Measurements from ENCODE around the gene CNTN4.
"Not testable (repeated sequence)": the region's sequence is repeated elsewhere in the genome, so short reads cannot be mapped to it uniquely, and the experiment has no call there.

Gene CNTN4

GRCh38 chr3:2526926-2527325 is 428.3 kb downstream of the CNTN4 start:
- no peak for DNase-seq (ENCODE audit: extremely low spot score)
- ChIA-PET POLR2A (no interaction called here), CTCF (no interaction called here)
- TF ChIP-seq FOXA1 (IDR thresholded peaks at IDR 0.05), result no peak
- no peak for TF ChIP-seq HDGF (IDR thresholded peaks at IDR 0.05; ENCODE audit: borderline replicate concordance)
- no peak for TF ChIP-seq SUZ12 (IDR thresholded peaks at IDR 0.05)
- TF ChIP-seq FOXK2 (IDR thresholded peaks at IDR 0.05), result no peak
- no peak for TF ChIP-seq ZNF384 (IDR thresholded peaks at IDR 0.05)
- no peak for TF ChIP-seq SP1 (IDR thresholded peaks at IDR 0.05)
- no peak for TF ChIP-seq PKNOX1 (IDR thresholded peaks at IDR 0.05)
- no peak for TF ChIP-seq CTBP1 (IDR thresholded peaks at IDR 0.05; ENCODE audit: borderline replicate concordance)
- no peak for TF ChIP-seq TARDBP (IDR thresholded peaks at IDR 0.05)
- no peak for TF ChIP-seq FOXM1 (IDR thresholded peaks at IDR 0.05; ENCODE audit: borderline replicate concordance)
- no peak for TF ChIP-seq L3MBTL2 (conservative IDR thresholded peaks at IDR 0.05)
- no peak for TF ChIP-seq ELF4 (IDR thresholded peaks at IDR 0.05)
- TF ChIP-seq LEF1 (IDR thresholded peaks at IDR 0.05; ENCODE audit: borderline replicate concordance), result no peak
- TF ChIP-seq NFRKB (IDR thresholded peaks at IDR 0.05), result no peak
- TF ChIP-seq ARNT (IDR thresholded peaks at IDR 0.05), result no peak
- TF ChIP-seq BHLHE40 (IDR thresholded peaks at IDR 0.05; ENCODE audit: borderline replicate concordance), result no peak

GRCh38 chr3:2527328-2527727 is 428.7 kb downstream of the CNTN4 start:
- DNase-seq (ENCODE audit: extremely low spot score); POLR2A ChIA-PET; CTCF ChIA-PET: not testable (repeated sequence)

GRCh38 chr3:2534767-2535166 is 436.1 kb downstream of the CNTN4 start:
- CTCF ChIA-PET; DNase-seq (ENCODE audit: extremely low spot score); POLR2A ChIA-PET: not testable (repeated sequence)

- no peak for TF ChIP-seq ARNT (IDR thresholded peaks at IDR 0.05)
- TF ChIP-seq L3MBTL2 (conservative IDR thresholded peaks at IDR 0.05), result no peak
- TF ChIP-seq FOXK2 (IDR thresholded peaks at IDR 0.05), result no peak
- TF ChIP-seq SP1 (IDR thresholded peaks at IDR 0.05), result no peak
- no peak for TF ChIP-seq HDGF (IDR thresholded peaks at IDR 0.05; ENCODE audit: borderline replicate concordance)
- TF ChIP-seq FOXM1 (IDR thresholded peaks at IDR 0.05; ENCODE audit: borderline replicate concordance), result no peak
- no peak for DNase-seq (ENCODE audit: extremely low spot score)
- ChIA-PET CTCF (no interaction called here), POLR2A (no interaction called here)
These were observed 436.5 kb downstream of the CNTN4 start for GRCh38 chr3:2535206-2535605.

GRCh38 chr3:2536575-2536974 is 437.9 kb downstream of the CNTN4 start:
- CTCF ChIA-PET, result no interaction called here
- DNase-seq (ENCODE audit: extremely low spot score), result no peak
- TF ChIP-seq SP1 (IDR thresholded peaks at IDR 0.05), result no peak
- POLR2A ChIA-PET, result no interaction called here

- POLR2A ChIA-PET, result no interaction called here
- no peak for DNase-seq (ENCODE audit: extremely low spot score)
These were observed 441.4 kb downstream of the CNTN4 start for GRCh38 chr3:2540115-2540514.

GRCh38 chr3:2543247-2543646 is 444.6 kb downstream of the CNTN4 start:
- POLR2A ChIA-PET, result no interaction called here
- CTCF ChIA-PET, result no interaction called here
- TF ChIP-seq NFRKB (IDR thresholded peaks at IDR 0.05), result no peak
- no peak for TF ChIP-seq L3MBTL2 (conservative IDR thresholded peaks at IDR 0.05)
- no peak for TF ChIP-seq BHLHE40 (IDR thresholded peaks at IDR 0.05; ENCODE audit: borderline replicate concordance)
- no peak for TF ChIP-seq FOXK2 (IDR thresholded peaks at IDR 0.05)
- no peak for TF ChIP-seq SP1 (IDR thresholded peaks at IDR 0.05)
- no peak for TF ChIP-seq TARDBP (IDR thresholded peaks at IDR 0.05)
- no peak for TF ChIP-seq ZNF384 (IDR thresholded peaks at IDR 0.05)
- no peak for TF ChIP-seq PKNOX1 (IDR thresholded peaks at IDR 0.05)
- no peak for TF ChIP-seq ARNT (IDR thresholded peaks at IDR 0.05)
- no peak for TF ChIP-seq LEF1 (IDR thresholded peaks at IDR 0.05; ENCODE audit: borderline replicate concordance)
- TF ChIP-seq FOXM1 (IDR thresholded peaks at IDR 0.05; ENCODE audit: borderline replicate concordance), result no peak
- no peak for TF ChIP-seq ELF4 (IDR thresholded peaks at IDR 0.05)
- no peak for TF ChIP-seq CTBP1 (IDR thresholded peaks at IDR 0.05; ENCODE audit: borderline replicate concordance)
- no peak for TF ChIP-seq FOXA1 (IDR thresholded peaks at IDR 0.05)
- TF ChIP-seq SUZ12 (IDR thresholded peaks at IDR 0.05), result no peak
- no peak for TF ChIP-seq HDGF (IDR thresholded peaks at IDR 0.05; ENCODE audit: borderline replicate concordance)
- no peak for DNase-seq (ENCODE audit: extremely low spot score)

More at GRCh38 chr3:2540115-2540514, 441.4 kb downstream of the CNTN4 start:
- TF ChIP-seq FOXA1 (IDR thresholded peaks at IDR 0.05) (no peak), SUZ12 (IDR thresholded peaks at IDR 0.05) (no peak), ARNT (IDR thresholded peaks at IDR 0.05) (no peak), LEF1 (IDR thresholded peaks at IDR 0.05; ENCODE audit: borderline replicate concordance) (no peak)
- CTCF ChIA-PET, result no interaction called here

- ChIA-PET POLR2A (no interaction called here), CTCF (no interaction called here)
- no peak for DNase-seq (ENCODE audit: extremely low spot score)
- no peak for TF ChIP-seq FOXK2 (IDR thresholded peaks at IDR 0.05)
- TF ChIP-seq ZNF384 (IDR thresholded peaks at IDR 0.05), result no peak
These were observed 445.5 kb downstream of the CNTN4 start for GRCh38 chr3:2544212-2544611.

- POLR2A ChIA-PET, result no interaction called here
- TF ChIP-seq FOXA1 (IDR thresholded peaks at IDR 0.05) (no peak), ELF4 (IDR thresholded peaks at IDR 0.05) (no peak), CTBP1 (IDR thresholded peaks at IDR 0.05; ENCODE audit: borderline replicate concordance) (no peak), PKNOX1 (IDR thresholded peaks at IDR 0.05) (no peak), TARDBP (IDR thresholded peaks at IDR 0.05) (no peak), ARNT (IDR thresholded peaks at IDR 0.05) (no peak), LEF1 (IDR thresholded peaks at IDR 0.05; ENCODE audit: borderline replicate concordance) (no peak), L3MBTL2 (conservative IDR thresholded peaks at IDR 0.05) (no peak), FOXM1 (IDR thresholded peaks at IDR 0.05; ENCODE audit: borderline replicate concordance) (no peak), SUZ12 (IDR thresholded peaks at IDR 0.05) (no peak), FOXK2 (IDR thresholded peaks at IDR 0.05) (no peak), BHLHE40 (IDR thresholded peaks at IDR 0.05; ENCODE audit: borderline replicate concordance) (no peak), NFRKB (IDR thresholded peaks at IDR 0.05) (no peak)
- CTCF ChIA-PET, result no interaction called here
- DNase-seq (ENCODE audit: extremely low spot score), result no peak
These were observed 446.1 kb downstream of the CNTN4 start for GRCh38 chr3:2544718-2545117.

Data from HEK293T (cell line).